Naive thymus-derived CD8-positive, alpha-beta T cell (primary cell): ENCODE measurements around the gene HS3ST3A1. TPM values are rescaled to one million over a fixed set of nuclear protein-coding genes. Genes with fewer than 3 reads are reported as not detected.
"Not testable (repeated sequence)": the region's sequence is repeated elsewhere in the genome, so short reads cannot be mapped to it uniquely, and the experiment has no call there.

Experiments used
- ATAC-seq, 2 donors: fragments of 150-1000 bp; cut with Tn5 transposase in 1 of 2; sonication (Bioruptor Pico), chemical (Tn5 transposase) in 1 of 2; 1 replicate in 1 of 2; 2 replicates in 1 of 2; pipeline ENCODE4 v1.10.0; 2021; ENCODE audit warnings: mild to moderate bottlenecking in 2 of 2, moderate library complexity in 2 of 2
- POLR2A ChIA-PET: fragments of 350-600 bp; sonication (Branson Sonifier 250); formaldehyde crosslinking; loops from one replicate; lab custom pipeline; 2021; ENCODE audit warnings: antibody characterized with exemption; lab: Charles Lee
- DNase-seq, 10 donors: peaks; one replicate each; pipeline versions ENCODE4 v3.0.0 to v3.0.0-alpha.2; 2020 to 2022
- H3K27ac Mint-ChIP-seq, 10 donors: one replicate each; pipeline ENCODE4 v1.8.0; 2020 to 2022; ENCODE audit warnings: mild to moderate bottlenecking in 10 of 10, mixed read lengths in 10 of 10, moderate library complexity in 4 of 10, inconsistent platforms in 1 of 10
- H3K27me3 Mint-ChIP-seq, 5 donors: one replicate each; pipeline ENCODE4 v1.8.0; 2021 to 2022; ENCODE audit warnings: mixed read lengths in 5 of 5
- H3K36me3 Mint-ChIP-seq, 3 donors: one replicate each; pipeline ENCODE4 v1.8.0; 2020 to 2022; ENCODE audit warnings: mixed read lengths in 3 of 3, mild to moderate bottlenecking in 2 of 3, inconsistent platforms in 1 of 3
- H3K4me1 Mint-ChIP-seq, 4 donors: one replicate each; pipeline ENCODE4 v1.8.0; 2021 to 2022; ENCODE audit warnings: mixed read lengths in 4 of 4
- H3K4me3 Mint-ChIP-seq, 10 donors: one replicate each; pipeline ENCODE4 v1.8.0; 2020 to 2022; ENCODE audit warnings: mild to moderate bottlenecking in 10 of 10, mixed read lengths in 10 of 10, moderate library complexity in 6 of 10, inconsistent platforms in 1 of 10
- H3K9me3 Mint-ChIP-seq, 9 donors: one replicate each; pipeline ENCODE4 v1.8.0; 2020 to 2022; ENCODE audit warnings: mixed read lengths in 9 of 9, mild to moderate bottlenecking in 3 of 9, inconsistent platforms in 1 of 9, moderate library complexity in 1 of 9
- polyA plus RNA-seq, 3 donors: library from polyadenylated mRNA; unstranded; fragments of 300-500 nt; fragmentation: Illumina TruSeq; gene quantifications; one replicate each; pipeline ENCODE4 v1.2.3, GENCODE V29; 2021
- total RNA-seq, 8 experiments: library from RNA in 2 of 8; stranded (reverse) in 2 of 8; gene quantifications; one replicate each; pipeline ENCODE4 v1.2.3 and lab custom pipeline; 2021 to 2026

HS3ST3A1 gene
- total and polyA plus RNA-seq, 5 experiments from 2014 or later, result 0.76 to 4.5 (median 2.7) TPM; not detected in 2

DNA sequence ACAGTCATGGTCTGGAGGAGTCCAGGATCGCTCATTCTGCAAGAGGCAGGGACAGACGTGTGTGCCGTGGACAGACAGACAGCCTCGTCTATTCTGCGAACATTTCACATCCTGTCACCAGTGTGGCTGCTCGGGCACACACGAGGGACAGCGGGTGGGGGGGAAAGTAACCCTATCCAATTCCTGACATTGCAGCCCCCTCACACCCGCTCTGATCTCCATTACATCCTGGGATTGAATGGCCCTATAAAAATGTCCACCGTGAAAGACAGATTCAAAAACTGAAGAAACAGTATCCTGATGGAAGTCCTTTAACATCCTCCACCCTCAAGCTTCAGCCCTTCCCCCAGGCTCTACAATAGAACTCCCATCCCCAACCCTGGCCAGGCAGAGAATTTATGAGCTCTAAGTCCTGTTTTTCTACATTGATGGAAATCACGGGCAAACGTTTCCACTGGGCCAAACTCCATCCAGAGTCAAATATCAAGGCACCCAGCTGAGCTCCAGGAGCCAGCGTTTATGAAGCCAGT, 39.4 kb downstream of the HS3ST3A1 start:
- peaks cover 0 to 4% (median 0%) of the 10 kb centered on the region in 9 donors for H3K9me3 Mint-ChIP-seq
- POLR2A ChIA-PET, result no interaction called here

DNA sequence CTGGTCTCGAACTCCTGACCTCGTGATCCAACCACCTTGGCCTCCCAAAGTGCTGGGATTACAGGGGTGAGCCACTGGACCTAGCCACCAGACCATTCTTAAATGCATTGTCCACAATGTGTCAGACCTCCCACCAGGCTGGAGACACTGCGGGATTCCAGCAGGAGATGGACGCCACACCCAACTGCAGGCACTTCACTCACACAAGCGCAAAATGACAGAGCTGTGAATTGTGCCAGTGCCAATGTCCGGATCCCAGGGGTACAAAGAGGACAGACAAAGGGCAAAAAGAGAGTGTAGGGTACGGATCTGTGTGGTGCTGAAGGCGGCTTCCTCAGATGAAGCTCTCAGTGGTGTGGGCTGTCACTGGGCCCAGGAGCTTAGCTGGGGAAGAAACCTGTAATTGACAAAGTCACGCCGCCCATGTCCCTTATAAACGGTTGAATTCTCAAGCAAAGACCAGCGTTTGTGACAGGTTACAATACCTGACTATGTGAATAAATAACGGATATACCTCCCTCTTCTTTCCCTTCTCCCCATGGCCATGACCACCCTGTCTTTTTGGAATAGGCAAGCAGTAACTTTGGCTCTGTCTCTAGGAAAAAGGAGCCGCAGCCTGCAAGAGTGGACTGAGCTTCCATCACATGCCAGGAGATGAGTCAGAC, 40.0 kb downstream of the HS3ST3A1 start:
- Mint-ChIP-seq H3K9me3 (peaks cover 0 to 4% (median 0%) of the 10 kb centered on the region in 9 donors), H3K4me1 (peaks cover 2 to 8% (median 4%) of the 10 kb centered on the region in 4 donors), H3K4me3 (no peak overlapping the region), H3K36me3 (no peaks in the 10 kb centered on the region), H3K27me3 (peaks cover 0 to 14% (median 1%) of the 10 kb centered on the region in 5 donors), H3K27ac (no peak overlapping the region)
- POLR2A ChIA-PET, result no interaction called here
- ATAC-seq, result no peak
- no peak for DNase-seq

More for the DNA sequence above, 39.4 kb downstream of the HS3ST3A1 start:
- H3K27ac Mint-ChIP-seq, result no peak overlapping the region
- H3K4me3 Mint-ChIP-seq, result no peak overlapping the region
- peaks cover 2 to 9% (median 4%) of the 10 kb centered on the region in 4 donors for H3K4me1 Mint-ChIP-seq
- ATAC-seq, result no peak
- no peaks in the 10 kb centered on the region for H3K36me3 Mint-ChIP-seq
- DNase-seq, result no peak
- H3K27me3 Mint-ChIP-seq, result peaks cover 0 to 14% (median 1%) of the 10 kb centered on the region in 5 donors

DNA sequence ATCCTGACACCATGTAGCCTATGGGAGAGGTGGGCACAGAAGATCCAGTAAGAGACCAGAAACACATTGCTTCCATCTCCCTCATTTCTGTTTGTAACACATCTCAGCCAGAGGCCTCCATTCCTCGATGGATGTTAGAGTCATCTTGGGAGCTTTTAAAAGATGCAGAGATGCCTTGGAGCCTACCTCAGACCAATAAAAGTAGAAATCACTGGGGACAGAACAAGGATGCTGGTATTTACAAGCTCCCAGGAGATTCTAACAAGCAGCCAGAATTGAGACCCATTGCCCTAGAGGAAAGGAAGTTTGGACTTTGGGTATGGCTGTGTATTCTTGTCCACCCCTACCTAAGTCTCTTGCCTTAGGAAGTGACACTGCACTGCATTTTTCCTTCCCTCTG, 40.8 kb downstream of the HS3ST3A1 start:
- POLR2A ChIA-PET, result no interaction called here
- Mint-ChIP-seq H3K4me1 (no peaks in the 10 kb centered on the region), H3K27me3 (peaks cover 0 to 14% (median 1%) of the 10 kb centered on the region in 5 donors), H3K36me3 (no peaks in the 10 kb centered on the region), H3K9me3 (no peaks in the 10 kb centered on the region), H3K27ac (no peak overlapping the region), H3K4me3 (no peak overlapping the region)
- ATAC-seq (no peak), DNase-seq (no peak)

DNA sequence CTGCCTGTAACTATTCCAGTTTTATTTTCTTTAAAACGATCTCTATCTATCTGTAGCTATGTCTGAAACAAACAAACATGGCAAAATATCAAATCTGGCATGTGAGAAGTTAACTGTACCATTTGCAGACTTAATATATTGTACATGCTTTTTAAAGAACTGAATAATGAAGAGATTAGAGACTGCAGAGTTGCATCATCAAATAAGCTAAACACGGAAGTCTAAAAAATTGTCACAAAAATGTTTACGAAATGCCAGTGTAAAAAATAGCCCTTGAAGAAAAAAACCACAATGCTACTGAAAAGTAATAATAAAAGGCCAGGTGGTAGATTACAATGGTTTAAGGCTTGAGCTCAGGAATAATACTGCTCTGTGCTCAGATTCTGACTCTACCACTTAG, 43.1 kb downstream of the HS3ST3A1 start:
- no peaks in the 10 kb centered on the region for H3K4me1 Mint-ChIP-seq
- ATAC-seq (no peak), DNase-seq (no peak)
- POLR2A ChIA-PET, result no interaction called here
- no peaks in the 10 kb centered on the region for H3K9me3 Mint-ChIP-seq
- H3K4me3 Mint-ChIP-seq, result no peak overlapping the region
- no peaks in the 10 kb centered on the region for H3K36me3 Mint-ChIP-seq
- no peak overlapping the region for H3K27ac Mint-ChIP-seq
- peaks cover 0 to 22% (median 4%) of the 10 kb centered on the region in 5 donors for H3K27me3 Mint-ChIP-seq

DNA sequence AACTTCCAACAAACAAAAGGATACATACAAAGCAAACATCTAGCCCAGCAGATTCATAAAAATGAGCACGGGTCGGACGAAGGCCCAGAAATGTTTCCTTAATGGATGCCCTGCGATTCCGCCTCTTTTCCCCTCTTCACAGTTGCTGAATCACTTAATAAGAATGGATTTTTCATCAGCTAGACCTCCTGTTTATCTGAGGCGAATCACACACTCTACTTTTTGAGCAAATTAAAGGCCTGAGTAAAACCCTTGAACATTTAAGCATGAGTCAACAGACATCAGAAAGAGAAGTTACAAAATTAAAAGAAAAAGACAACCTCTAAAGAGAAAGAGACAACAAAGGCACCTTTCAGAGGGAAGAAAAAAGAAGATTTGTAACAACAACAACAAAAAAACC, 44.7 kb downstream of the HS3ST3A1 start:
- no peaks in the 10 kb centered on the region for H3K36me3 Mint-ChIP-seq
- H3K4me3 Mint-ChIP-seq, result no peak overlapping the region
- ATAC-seq (no peak), DNase-seq (no peak)
- peaks cover 0 to 22% (median 4%) of the 10 kb centered on the region in 5 donors for H3K27me3 Mint-ChIP-seq
- H3K27ac Mint-ChIP-seq, result no peak overlapping the region
- POLR2A ChIA-PET, result no interaction called here
- no peaks in the 10 kb centered on the region for H3K9me3 Mint-ChIP-seq
- no peaks in the 10 kb centered on the region for H3K4me1 Mint-ChIP-seq

DNA sequence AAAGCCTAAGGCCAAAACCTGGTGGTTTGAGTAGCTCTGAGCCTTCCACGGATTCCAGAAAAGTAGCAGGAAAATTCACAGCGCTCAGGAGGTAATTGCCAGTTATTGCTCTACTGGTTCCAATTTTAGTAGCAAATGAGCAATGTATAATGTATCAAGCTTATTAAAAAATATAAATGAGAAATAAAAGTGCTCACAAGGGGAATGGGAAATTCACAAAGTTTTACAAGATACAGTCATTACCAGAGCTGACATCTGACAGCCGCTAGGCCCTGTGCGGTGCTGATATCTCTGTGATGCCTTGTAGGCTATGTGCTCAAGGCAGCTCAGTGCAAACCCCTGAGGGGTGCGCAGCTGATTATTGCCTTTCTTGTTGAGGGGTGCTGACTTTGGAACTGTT, 47.5 kb downstream of the HS3ST3A1 start:
- Mint-ChIP-seq H3K4me3 (no peak overlapping the region), H3K27me3 (peaks cover 3 to 47% (median 10%) of the 10 kb centered on the region in 5 donors), H3K9me3 (peaks cover 0 to 9% (median 4%) of the 10 kb centered on the region in 9 donors), H3K27ac (no peak overlapping the region), H3K36me3 (peaks cover 0 to 9% (median 2%) of the 10 kb centered on the region in 3 donors), H3K4me1 (no peaks in the 10 kb centered on the region)
- POLR2A ChIA-PET, result no interaction called here
- DNase-seq, result no peak
- ATAC-seq, result no peak

DNA sequence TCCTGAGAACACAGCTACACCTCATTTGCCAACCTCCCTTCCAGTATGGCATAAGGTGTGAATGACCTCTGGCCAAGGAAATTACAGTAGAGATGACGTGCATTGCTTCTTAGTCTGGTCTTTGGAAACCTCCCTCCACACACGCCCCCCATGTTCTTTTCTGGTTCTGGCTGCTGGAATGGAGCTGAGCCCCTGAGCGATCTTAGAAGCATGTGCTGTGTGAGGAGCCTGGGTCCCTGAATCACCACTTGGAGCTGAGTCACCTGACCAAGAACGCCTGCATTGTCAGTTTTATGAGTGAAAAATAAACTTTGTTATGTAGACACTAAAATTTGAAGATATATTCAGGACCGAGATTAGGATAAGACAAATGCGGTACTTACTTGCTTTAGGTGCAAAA, 51.4 kb downstream of the HS3ST3A1 start:
- DNase-seq, result no peak
- H3K36me3 Mint-ChIP-seq, result peaks cover 0 to 9% (median 2%) of the 10 kb centered on the region in 3 donors
- no peak overlapping the region for H3K27ac Mint-ChIP-seq
- H3K4me3 Mint-ChIP-seq, result no peak overlapping the region
- no peaks in the 10 kb centered on the region for H3K4me1 Mint-ChIP-seq
- peaks cover 5 to 72% (median 19%) of the 10 kb centered on the region in 5 donors for H3K27me3 Mint-ChIP-seq
- no peak for ATAC-seq
- POLR2A ChIA-PET, result no interaction called here
- H3K9me3 Mint-ChIP-seq, result peaks cover 0 to 13% (median 5%) of the 10 kb centered on the region in 9 donors

DNA sequence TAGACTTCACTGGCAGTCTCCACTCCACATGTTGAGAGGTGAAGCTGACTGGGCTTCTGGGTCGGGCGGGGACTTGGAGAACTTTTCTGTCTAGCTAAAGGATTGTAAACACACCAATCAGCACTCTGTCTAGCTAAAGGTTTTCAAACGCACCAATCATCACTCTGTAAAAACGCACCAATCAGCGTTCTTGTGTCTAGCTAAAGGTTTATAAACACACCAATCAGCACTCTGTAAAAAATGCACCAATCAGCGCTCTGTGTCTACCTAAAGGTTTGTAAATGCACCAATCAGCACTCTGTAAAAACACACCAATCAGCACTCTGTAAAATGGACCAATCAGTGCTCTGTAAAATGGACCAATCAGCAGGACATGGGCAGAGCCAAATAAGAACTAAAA, 53.2 kb downstream of the HS3ST3A1 start:
- H3K4me1 Mint-ChIP-seq, DNase-seq, ATAC-seq, H3K4me3 Mint-ChIP-seq, POLR2A ChIA-PET, H3K36me3 Mint-ChIP-seq, H3K27ac Mint-ChIP-seq: not testable (repeated sequence)
- peaks cover 0 to 13% (median 5%) of the 10 kb centered on the region in 9 donors for H3K9me3 Mint-ChIP-seq
- peaks cover 7 to 60% (median 20%) of the 10 kb centered on the region in 5 donors for H3K27me3 Mint-ChIP-seq

DNA sequence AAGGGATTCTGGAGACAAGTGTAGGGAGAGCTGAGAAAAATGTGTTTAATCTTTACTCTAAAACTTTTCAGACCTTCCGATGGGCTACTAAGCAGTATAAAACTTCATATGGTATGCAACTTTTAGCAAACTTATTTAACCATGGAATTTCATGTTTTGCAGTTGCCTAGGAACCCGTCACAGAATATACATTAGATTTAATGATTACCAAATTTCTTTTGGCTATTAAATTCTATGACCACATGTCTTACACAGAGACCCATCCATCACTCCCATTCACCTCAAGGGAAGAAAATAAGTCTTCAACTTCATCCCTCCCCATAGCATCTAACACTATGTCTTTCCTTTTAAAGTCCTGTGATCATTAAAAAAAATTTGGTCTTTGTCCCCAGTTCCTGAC, 54.9 kb downstream of the HS3ST3A1 start:
- no peak for DNase-seq
- POLR2A ChIA-PET, result no interaction called here
- Mint-ChIP-seq H3K27ac (no peak overlapping the region), H3K27me3 (peaks cover 10 to 62% (median 21%) of the 10 kb centered on the region in 5 donors), H3K4me1 (no peaks in the 10 kb centered on the region), H3K4me3 (no peak overlapping the region), H3K9me3 (peaks cover 0 to 13% (median 5%) of the 10 kb centered on the region in 9 donors), H3K36me3 (peaks cover 0 to 9% (median 2%) of the 10 kb centered on the region in 3 donors)
- no peak for ATAC-seq

DNA sequence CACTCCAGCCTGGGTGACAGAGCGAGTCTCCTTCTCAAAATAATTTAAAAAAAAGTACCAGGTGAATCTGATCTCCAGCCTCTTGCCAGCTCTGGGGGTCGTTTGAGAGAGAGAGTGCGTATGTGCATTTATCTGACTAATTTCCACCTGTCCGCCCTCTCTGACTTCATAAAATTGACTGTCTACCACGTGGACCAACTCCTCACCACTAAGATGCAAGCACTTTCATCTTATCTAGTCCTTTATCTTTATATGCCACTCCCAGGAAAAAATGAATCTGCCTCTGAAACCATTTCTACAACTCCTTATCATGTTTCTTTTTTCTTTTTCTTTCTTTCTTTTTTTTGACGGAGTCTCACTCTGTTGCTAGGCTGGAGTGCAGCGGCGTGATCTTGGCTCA, 55.8 kb downstream of the HS3ST3A1 start:
- POLR2A ChIA-PET, result no interaction called here

DNA sequence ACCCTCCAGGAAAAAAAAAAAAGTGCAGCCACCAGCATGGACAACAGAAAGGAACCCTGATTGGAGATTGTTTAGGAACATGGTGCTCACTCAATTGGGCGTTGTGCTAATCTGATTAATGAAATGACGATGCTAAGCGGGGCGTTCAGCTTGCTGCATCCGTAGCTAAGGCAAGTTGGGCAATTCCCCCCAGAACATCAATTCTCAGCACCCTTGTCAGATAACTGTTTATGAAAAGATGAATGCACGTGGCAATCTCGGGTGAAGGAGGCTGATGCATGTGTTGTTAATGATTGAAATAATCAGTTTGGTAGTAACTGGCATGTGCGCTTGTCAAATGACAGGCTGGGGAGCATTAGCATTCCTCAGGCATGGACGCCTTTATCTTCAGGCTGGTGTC, 57.0 kb downstream of the HS3ST3A1 start:
- Mint-ChIP-seq H3K9me3 (peaks cover 0 to 7% (median 4%) of the 10 kb centered on the region in 9 donors), H3K27me3 (peaks cover 10 to 51% (median 17%) of the 10 kb centered on the region in 5 donors), H3K4me3 (no peak overlapping the region), H3K27ac (no peak overlapping the region), H3K4me1 (no peaks in the 10 kb centered on the region), H3K36me3 (peaks cover 0 to 2% (median 0%) of the 10 kb centered on the region in 3 donors)
- no peak for ATAC-seq
- no peak for DNase-seq
- POLR2A ChIA-PET, result no interaction called here

More for the DNA sequence above, 55.8 kb downstream of the HS3ST3A1 start:
- no peak for DNase-seq
- peaks cover 0 to 13% (median 5%) of the 10 kb centered on the region in 9 donors for H3K9me3 Mint-ChIP-seq
- no peaks in the 10 kb centered on the region for H3K4me1 Mint-ChIP-seq
- H3K27me3 Mint-ChIP-seq, result peaks cover 10 to 61% (median 22%) of the 10 kb centered on the region in 5 donors
- peaks cover 0 to 5% (median 2%) of the 10 kb centered on the region in 3 donors for H3K36me3 Mint-ChIP-seq
- H3K27ac Mint-ChIP-seq, result peak overlapping the region in 1 of 10 donors; percentile 31
- H3K4me3 Mint-ChIP-seq, result no peak overlapping the region
- no peak for ATAC-seq

DNA sequence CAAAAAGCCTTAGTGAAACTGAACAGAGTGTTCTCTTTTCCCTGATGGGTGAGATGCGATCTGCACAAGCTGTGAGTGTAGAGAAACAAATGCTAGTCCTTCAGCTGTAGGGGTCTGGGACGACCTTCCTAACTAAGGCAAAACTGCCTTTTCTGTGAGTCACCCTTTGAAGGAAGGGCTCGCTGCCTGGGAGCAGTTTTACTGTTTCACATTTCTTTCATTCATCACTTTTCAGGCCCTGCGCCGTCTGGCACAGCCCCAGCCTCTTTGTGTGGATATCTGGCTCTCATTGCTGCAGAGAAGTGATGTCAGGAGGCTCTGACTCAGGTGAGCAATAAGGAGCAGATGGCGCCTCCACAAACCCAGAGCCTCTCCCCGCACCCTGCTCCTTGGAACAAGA, 57.4 kb downstream of the HS3ST3A1 start:
- POLR2A ChIA-PET, result no interaction called here
- H3K27me3 Mint-ChIP-seq, result peaks cover 6 to 51% (median 13%) of the 10 kb centered on the region in 5 donors
- no peaks in the 10 kb centered on the region for H3K36me3 Mint-ChIP-seq
- H3K4me3 Mint-ChIP-seq, result no peak overlapping the region
- ATAC-seq (no peak), DNase-seq (no peak)
- no peak overlapping the region for H3K27ac Mint-ChIP-seq
- H3K9me3 Mint-ChIP-seq, result peaks cover 0 to 7% (median under 1%) of the 10 kb centered on the region in 9 donors
- H3K4me1 Mint-ChIP-seq, result no peaks in the 10 kb centered on the region

DNA sequence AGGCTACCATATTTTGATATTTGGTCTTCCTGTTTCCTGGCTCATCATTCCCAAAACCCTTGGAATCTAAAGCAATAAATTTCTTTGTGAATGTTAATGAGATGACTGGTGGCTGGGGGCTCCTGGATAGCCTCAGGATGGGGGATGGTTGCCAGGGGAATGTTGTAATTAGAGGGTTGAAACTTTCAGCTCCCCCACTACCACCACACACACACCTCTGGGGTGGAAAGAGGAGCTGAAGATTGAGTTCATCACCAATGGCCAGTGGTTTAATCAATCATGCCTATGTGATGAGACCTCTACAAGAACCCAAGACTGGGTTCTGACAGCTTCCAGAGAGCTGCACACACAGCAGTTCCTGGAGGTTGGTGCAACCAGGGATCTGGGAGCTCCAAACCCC, 59.1 kb downstream of the HS3ST3A1 start:
- POLR2A ChIA-PET, result no interaction called here
- DNase-seq (no peak), ATAC-seq (no peak)
- no peaks in the 10 kb centered on the region for H3K4me1 Mint-ChIP-seq
- no peaks in the 10 kb centered on the region for H3K36me3 Mint-ChIP-seq
- no peak overlapping the region for H3K27ac Mint-ChIP-seq
- H3K27me3 Mint-ChIP-seq, result peaks cover 1 to 53% (median 9%) of the 10 kb centered on the region in 5 donors
- H3K4me3 Mint-ChIP-seq, result no peak overlapping the region
- H3K9me3 Mint-ChIP-seq, result peaks cover 0 to 1% (median 0%) of the 10 kb centered on the region in 9 donors
